ENCODE results near the gene ZC3H12A.

DNA sequence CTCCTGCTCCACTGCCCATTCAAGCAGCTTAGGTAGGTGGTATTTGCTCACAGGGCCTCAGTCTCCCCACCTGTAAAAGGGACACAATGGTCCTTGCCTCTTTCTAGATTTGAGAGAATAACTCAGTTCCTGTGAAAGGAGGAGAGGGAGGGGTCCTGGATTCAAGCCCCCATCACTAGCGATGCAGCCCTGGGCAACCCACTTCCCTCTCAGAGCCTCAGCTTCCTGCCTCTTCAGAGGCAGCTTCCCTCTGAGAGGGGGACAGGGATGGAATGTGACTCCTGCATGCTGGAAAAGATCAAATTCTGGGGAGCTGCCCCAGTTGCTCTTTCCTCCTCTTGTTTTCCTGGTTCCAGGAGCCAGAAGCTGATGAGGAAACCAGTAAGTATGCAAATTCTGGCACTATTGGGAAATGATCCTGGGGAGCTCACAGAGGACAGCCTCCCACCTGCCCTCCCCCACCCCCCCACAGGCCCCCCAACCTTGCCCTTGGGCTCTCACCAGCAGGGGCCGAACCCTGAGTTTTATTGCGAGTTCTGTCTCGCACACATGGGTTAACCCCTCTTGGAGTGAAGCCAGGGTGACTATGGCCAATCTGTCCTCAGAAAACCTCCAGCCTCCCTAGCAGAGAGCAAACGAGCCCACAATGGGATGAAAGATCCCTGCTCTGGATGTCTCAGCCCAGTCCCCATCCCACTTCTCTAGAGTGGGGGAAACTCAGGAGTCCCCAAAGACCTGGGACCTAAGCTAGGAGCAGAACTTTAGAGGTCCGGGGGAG is 11.7 kb downstream of the ZC3H12A start:
- TF ChIP-seq, protein P1, sequence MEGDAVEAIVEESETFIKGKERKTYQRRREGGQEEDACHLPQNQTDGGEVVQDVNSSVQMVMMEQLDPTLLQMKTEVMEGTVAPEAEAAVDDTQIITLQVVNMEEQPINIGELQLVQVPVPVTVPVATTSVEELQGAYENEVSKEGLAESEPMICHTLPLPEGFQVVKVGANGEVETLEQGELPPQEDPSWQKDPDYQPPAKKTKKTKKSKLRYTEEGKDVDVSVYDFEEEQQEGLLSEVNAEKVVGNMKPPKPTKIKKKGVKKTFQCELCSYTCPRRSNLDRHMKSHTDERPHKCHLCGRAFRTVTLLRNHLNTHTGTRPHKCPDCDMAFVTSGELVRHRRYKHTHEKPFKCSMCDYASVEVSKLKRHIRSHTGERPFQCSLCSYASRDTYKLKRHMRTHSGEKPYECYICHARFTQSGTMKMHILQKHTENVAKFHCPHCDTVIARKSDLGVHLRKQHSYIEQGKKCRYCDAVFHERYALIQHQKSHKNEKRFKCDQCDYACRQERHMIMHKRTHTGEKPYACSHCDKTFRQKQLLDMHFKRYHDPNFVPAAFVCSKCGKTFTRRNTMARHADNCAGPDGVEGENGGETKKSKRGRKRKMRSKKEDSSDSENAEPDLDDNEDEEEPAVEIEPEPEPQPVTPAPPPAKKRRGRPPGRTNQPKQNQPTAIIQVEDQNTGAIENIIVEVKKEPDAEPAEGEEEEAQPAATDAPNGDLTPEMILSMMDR (IDR thresholded peaks at IDR 0.05) = no peak
- TF ChIP-seq POLR2A (IDR thresholded peaks at IDR 0.05) = no peak

Data from Peyer's patch (tissue), 4 donors.